SK-N-MC (cell line): ENCODE data around the gene PGLYRP1.

Experiments
- EZH2 ChIP-seq: fragments of 200-600 bp; sonication (generic); IDR thresholded peaks from one replicate; pipeline ENCODE4 v1.6.1; 2017; ENCODE audit warnings: antibody characterized with exemption
- POLR2AphosphoS5 ChIP-seq: IDR thresholded peaks from 2 replicates; pipeline ENCODE4 v1.6.1; 2012; ENCODE audit warnings: mild to moderate bottlenecking, low read depth, low read length, borderline replicate concordance

- no peak for TF ChIP-seq EZH2
- TF ChIP-seq POLR2AphosphoS5, result no peak
Observed at GRCh38 chr19:46009530-46010510, 13.0 kb downstream of the PGLYRP1 start.
